ENCODE measurements around the gene P3H4.

P3H4 gene

DNA sequence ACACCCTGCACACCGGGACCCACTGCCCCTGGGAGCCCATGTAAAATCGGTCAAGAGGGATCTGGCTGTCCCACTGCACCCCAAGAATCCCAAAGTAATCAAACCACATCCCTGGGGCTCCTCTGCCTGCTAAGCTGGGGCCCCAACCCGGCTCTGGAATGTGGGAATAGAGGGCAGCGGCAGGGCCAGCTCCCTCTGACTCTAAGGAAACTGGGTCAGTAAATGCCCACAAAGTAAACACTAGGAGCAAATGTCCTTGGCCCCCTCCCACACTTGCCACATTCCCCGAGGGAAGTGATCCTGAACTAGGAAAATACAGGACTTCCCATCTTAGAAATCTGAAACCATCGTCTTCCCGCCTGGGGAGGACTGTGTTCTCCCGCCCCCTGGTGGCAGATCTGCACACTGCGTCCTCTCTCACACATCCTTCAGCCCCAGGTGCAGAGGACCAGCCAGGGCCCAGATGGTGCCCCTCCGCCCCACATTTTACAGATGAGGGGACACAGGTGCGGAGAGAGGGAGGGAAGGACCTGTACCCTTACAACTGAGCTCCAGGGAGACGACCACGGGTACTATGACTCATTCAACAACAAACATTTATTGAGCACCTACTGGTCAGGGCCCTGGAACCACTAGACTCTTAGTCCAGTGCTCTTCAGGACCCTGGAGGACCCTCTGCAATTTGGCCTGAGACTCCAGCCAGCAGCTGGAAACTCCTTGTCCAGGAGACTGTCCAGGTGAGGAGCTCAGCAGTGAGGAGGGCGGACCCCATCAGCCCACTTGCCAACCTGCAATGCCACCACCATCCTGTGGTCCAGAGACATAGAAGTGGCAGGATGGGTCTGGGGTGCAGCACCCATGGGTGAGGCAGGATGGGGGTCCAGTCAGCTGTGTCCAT is 10.1 kb downstream of the P3H4 start:
- peak; percentile 98 for TF ChIP-seq CTCF (IDR thresholded peaks at IDR 0.05)
- no peaks in the 10 kb centered on the region for H3K36me3 ChIP-seq (ENCODE audit: control insufficient read depth, insufficient read depth, low read length)
- no peaks in the 10 kb centered on the region for H3K79me2 ChIP-seq
- peak overlapping the region; percentile 69 for H2AFZ ChIP-seq
- peaks cover 9% of the 10 kb centered on the region for H3K4me1 ChIP-seq
- H3K9me3 ChIP-seq (ENCODE audit: control insufficient read depth, low read length), result no peaks in the 10 kb centered on the region
- peak overlapping the region; percentile 34 for H3K4me3 ChIP-seq (ENCODE audit: low read depth, low read length)
- H3K27ac ChIP-seq, result peak overlapping the region; percentile 36
- peak overlapping the region; percentile 74 for H3K4me2 ChIP-seq (ENCODE audit: low read length)
- no peaks in the 10 kb centered on the region for H3K27me3 ChIP-seq (ENCODE audit: control insufficient read depth, insufficient read depth, low read length)
- H3K9ac ChIP-seq, result no peak overlapping the region

DNA sequence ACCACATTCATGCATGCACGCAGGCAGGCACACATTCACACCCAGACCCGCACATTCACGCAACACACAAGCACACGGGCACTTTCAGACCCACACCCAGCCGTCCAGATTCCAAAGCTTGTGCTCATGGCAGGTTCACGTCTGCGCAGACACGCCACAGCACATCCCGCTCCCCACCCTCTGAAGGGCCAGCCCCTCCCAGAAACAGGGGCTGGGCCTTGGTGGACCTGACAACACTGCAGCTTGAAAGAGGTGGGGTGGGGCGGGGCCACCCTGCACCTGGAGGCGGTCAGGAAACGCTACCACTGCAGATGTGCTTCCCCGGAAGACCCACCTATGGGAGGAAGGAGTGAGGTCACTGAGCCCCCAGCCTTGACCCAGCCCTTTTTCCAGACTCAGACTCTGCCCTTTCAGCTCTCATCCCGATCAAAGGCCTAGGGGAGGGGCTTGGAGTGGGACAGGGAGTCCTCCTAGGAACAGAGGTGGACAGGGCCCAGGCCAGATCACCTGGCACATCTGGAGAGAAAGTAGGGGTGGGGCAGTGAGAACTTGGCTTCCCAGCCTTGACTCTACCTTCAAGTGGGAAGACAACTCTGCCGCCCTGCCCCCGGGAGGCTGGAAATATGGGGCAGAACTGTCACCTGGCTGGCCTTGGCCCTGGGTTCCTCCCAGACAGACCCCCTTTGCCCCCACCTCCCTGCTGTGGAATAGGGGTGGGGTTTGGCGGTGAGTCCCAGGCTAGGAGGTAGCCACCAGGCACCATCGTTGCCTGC is 11.0 kb downstream of the P3H4 start:
- H3K27ac ChIP-seq, result peak overlapping the region; percentile 36
- no peak overlapping the region for H3K9ac ChIP-seq

GRCh38 chr17:41799366-41799765 is 12.4 kb downstream of the P3H4 start:
- Histone ChIP-seq H2AFZ (no peak overlapping the region), H3K9me3 (ENCODE audit: control insufficient read depth, low read length) (no peaks in the 10 kb centered on the region), H3K4me1 (peaks cover 9% of the 10 kb centered on the region), H3K4me2 (ENCODE audit: low read length) (no peak overlapping the region), H3K36me3 (ENCODE audit: control insufficient read depth, insufficient read depth, low read length) (no peaks in the 10 kb centered on the region), H3K9ac (no peak overlapping the region), H3K27me3 (ENCODE audit: control insufficient read depth, insufficient read depth, low read length) (no peaks in the 10 kb centered on the region), H3K79me2 (no peaks in the 10 kb centered on the region), H3K4me3 (ENCODE audit: low read depth, low read length) (no peak overlapping the region), H3K27ac (no peak overlapping the region)
- no peak for TF ChIP-seq CTCF (IDR thresholded peaks at IDR 0.05)

More for the DNA sequence above, 11.0 kb downstream of the P3H4 start:
- Histone ChIP-seq H2AFZ (peak overlapping the region; percentile 69), H3K4me2 (ENCODE audit: low read length) (peak overlapping the region; percentile 74), H3K36me3 (ENCODE audit: control insufficient read depth, insufficient read depth, low read length) (no peaks in the 10 kb centered on the region), H3K9me3 (ENCODE audit: control insufficient read depth, low read length) (no peaks in the 10 kb centered on the region), H3K27me3 (ENCODE audit: control insufficient read depth, insufficient read depth, low read length) (no peaks in the 10 kb centered on the region), H3K4me3 (ENCODE audit: low read depth, low read length) (peak overlapping the region; percentile 34), H3K4me1 (peaks cover 9% of the 10 kb centered on the region), H3K79me2 (no peaks in the 10 kb centered on the region)
- no peak for TF ChIP-seq CTCF (IDR thresholded peaks at IDR 0.05)

- Histone ChIP-seq H3K4me2 (ENCODE audit: low read length) (no peak overlapping the region), H3K9me3 (ENCODE audit: control insufficient read depth, low read length) (no peaks in the 10 kb centered on the region), H3K9ac (no peak overlapping the region), H3K27me3 (ENCODE audit: control insufficient read depth, insufficient read depth, low read length) (no peaks in the 10 kb centered on the region), H3K36me3 (ENCODE audit: control insufficient read depth, insufficient read depth, low read length) (no peaks in the 10 kb centered on the region), H3K79me2 (no peaks in the 10 kb centered on the region), H3K4me1 (peaks cover 18% of the 10 kb centered on the region), H3K4me3 (ENCODE audit: low read depth, low read length) (no peak overlapping the region), H2AFZ (no peak overlapping the region), H3K27ac (no peak overlapping the region)
- TF ChIP-seq CTCF (IDR thresholded peaks at IDR 0.05), result no peak
Observed at GRCh38 chr17:41797377-41797776, 14.4 kb downstream of the P3H4 start.
